ENCODE results near the gene KRTAP9-4.
"Not testable (repeated sequence)": the region's sequence is repeated elsewhere in the genome, so short reads cannot be mapped to it uniquely, and the experiment has no call there.

Gene KRTAP9-4

DNA sequence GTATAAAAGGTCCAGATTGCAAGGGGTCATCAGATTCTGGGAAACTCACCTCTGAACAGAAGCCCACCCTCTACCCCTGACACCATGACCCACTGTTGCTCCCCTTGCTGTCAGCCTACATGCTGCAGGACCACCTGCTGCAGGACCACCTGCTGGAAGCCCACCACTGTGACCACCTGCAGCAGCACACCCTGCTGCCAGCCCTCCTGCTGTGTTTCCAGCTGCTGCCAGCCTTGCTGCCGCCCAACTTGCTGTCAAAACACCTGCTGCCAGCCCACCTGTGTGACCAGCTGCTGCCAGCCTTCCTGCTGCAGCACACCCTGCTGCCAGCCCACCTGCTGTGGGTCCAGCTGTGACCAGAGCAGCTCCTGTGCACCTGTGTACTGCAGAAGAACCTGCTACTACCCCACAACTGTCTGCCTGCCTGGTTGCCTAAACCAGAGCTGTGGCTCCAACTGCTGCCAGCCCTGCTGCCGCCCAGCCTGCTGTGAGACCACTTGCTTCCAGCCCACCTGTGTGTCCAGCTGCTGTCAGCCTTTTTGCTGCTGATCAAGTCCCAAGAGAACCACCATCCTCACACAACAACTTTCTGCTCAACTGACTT, at the start of gene KRTAP9-4:
Gene KRTAP9-4 (plus strand): TSS at position 51 of the 604 bp plus-strand sequence. CDS start 34 bp downstream, at position 85.
- H3K4me3 ChIP-seq (ENCODE audit: low read length, poor library complexity, severe bottlenecking); H3K27me3 ChIP-seq (ENCODE audit: insufficient read depth, low read length, poor library complexity, severe bottlenecking); H3F3A ChIP-seq (ENCODE audit: low read depth); H3K36me3 ChIP-seq (ENCODE audit: insufficient read depth, low read length); H3K9me3 ChIP-seq (ENCODE audit: insufficient read depth, low read depth, low read length); H2AFZ ChIP-seq (ENCODE audit: low read length); H3K9ac ChIP-seq (ENCODE audit: low read depth, low read length, poor library complexity, severe bottlenecking); H3K4me2 ChIP-seq (ENCODE audit: low read depth, low read length, poor library complexity, severe bottlenecking); H3K79me2 ChIP-seq (ENCODE audit: insufficient read depth, low read length); H3K9me2 ChIP-seq (replicated peaks; ENCODE audit: low read depth, low read length); H4K20me1 ChIP-seq (ENCODE audit: insufficient read depth, low read length, poor library complexity, severe bottlenecking); H3K4me1 ChIP-seq (ENCODE audit: insufficient read depth, low read length, poor library complexity, severe bottlenecking): not testable (repeated sequence)

GRCh38 chr17:41211845-41212466, 37.5 kb upstream of the KRTAP9-4 start:
- H3K4me2 ChIP-seq (ENCODE audit: low read depth, low read length, poor library complexity, severe bottlenecking), result no peak overlapping the region
- no peak for TF ChIP-seq EZH2phosphoT487 (IDR thresholded peaks at IDR 0.05; ENCODE audit: borderline replicate concordance)
- TF ChIP-seq, protein P1, sequence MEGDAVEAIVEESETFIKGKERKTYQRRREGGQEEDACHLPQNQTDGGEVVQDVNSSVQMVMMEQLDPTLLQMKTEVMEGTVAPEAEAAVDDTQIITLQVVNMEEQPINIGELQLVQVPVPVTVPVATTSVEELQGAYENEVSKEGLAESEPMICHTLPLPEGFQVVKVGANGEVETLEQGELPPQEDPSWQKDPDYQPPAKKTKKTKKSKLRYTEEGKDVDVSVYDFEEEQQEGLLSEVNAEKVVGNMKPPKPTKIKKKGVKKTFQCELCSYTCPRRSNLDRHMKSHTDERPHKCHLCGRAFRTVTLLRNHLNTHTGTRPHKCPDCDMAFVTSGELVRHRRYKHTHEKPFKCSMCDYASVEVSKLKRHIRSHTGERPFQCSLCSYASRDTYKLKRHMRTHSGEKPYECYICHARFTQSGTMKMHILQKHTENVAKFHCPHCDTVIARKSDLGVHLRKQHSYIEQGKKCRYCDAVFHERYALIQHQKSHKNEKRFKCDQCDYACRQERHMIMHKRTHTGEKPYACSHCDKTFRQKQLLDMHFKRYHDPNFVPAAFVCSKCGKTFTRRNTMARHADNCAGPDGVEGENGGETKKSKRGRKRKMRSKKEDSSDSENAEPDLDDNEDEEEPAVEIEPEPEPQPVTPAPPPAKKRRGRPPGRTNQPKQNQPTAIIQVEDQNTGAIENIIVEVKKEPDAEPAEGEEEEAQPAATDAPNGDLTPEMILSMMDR (conservative IDR thresholded peaks at IDR 0.05; ENCODE audit: low read length), result no peak
- no peak overlapping the region for H2AFZ ChIP-seq (ENCODE audit: low read length)

GRCh38 chr17:41212524-41213169, 36.8 kb upstream of the KRTAP9-4 start:
- Histone ChIP-seq H3K79me2 (ENCODE audit: insufficient read depth, low read length) (no peaks in the 10 kb centered on the region), H3K9me2 (replicated peaks; ENCODE audit: low read depth, low read length) (no peaks in the 10 kb centered on the region), H3F3A (ENCODE audit: low read depth) (no peaks in the 10 kb centered on the region), H4K20me1 (ENCODE audit: insufficient read depth, low read length, poor library complexity, severe bottlenecking) (no peaks in the 10 kb centered on the region), H3K4me3 (ENCODE audit: low read length, poor library complexity, severe bottlenecking) (no peak overlapping the region), H2AFZ (ENCODE audit: low read length) (no peak overlapping the region), H3K4me2 (ENCODE audit: low read depth, low read length, poor library complexity, severe bottlenecking) (no peak overlapping the region), H3K27me3 (ENCODE audit: insufficient read depth, low read length, poor library complexity, severe bottlenecking) (no peaks in the 10 kb centered on the region), H3K9ac (ENCODE audit: low read depth, low read length, poor library complexity, severe bottlenecking) (no peak overlapping the region), H3K36me3 (ENCODE audit: insufficient read depth, low read length) (no peaks in the 10 kb centered on the region), H3K4me1 (ENCODE audit: insufficient read depth, low read length, poor library complexity, severe bottlenecking) (no peaks in the 10 kb centered on the region), H3K9me3 (ENCODE audit: insufficient read depth, low read depth, low read length) (no peaks in the 10 kb centered on the region)
- TF ChIP-seq, protein P1 (conservative IDR thresholded peaks at IDR 0.05; ENCODE audit: low read length), result no peak
- no peak for TF ChIP-seq EZH2phosphoT487 (IDR thresholded peaks at IDR 0.05; ENCODE audit: borderline replicate concordance)

More at GRCh38 chr17:41211845-41212466, 37.5 kb upstream of the KRTAP9-4 start:
- H4K20me1 ChIP-seq (ENCODE audit: insufficient read depth, low read length, poor library complexity, severe bottlenecking), result no peaks in the 10 kb centered on the region
- H3K27me3 ChIP-seq (ENCODE audit: insufficient read depth, low read length, poor library complexity, severe bottlenecking), result peaks cover 5% of the 10 kb centered on the region
- H3K4me3 ChIP-seq (ENCODE audit: low read length, poor library complexity, severe bottlenecking), result no peak overlapping the region
- no peaks in the 10 kb centered on the region for H3K79me2 ChIP-seq (ENCODE audit: insufficient read depth, low read length)
- no peaks in the 10 kb centered on the region for H3K4me1 ChIP-seq (ENCODE audit: insufficient read depth, low read length, poor library complexity, severe bottlenecking)
- no peaks in the 10 kb centered on the region for H3K36me3 ChIP-seq (ENCODE audit: insufficient read depth, low read length)
- H3F3A ChIP-seq (ENCODE audit: low read depth), result no peaks in the 10 kb centered on the region
- H3K9ac ChIP-seq (ENCODE audit: low read depth, low read length, poor library complexity, severe bottlenecking), result no peak overlapping the region
- H3K9me3 ChIP-seq (ENCODE audit: insufficient read depth, low read depth, low read length), result no peaks in the 10 kb centered on the region
- no peaks in the 10 kb centered on the region for H3K9me2 ChIP-seq (replicated peaks; ENCODE audit: low read depth, low read length)
